Stimulated activated CD4-positive, alpha-beta T cell treated with anti-CD3 and anti-CD28 coated beads, Interleukin-12 subunit alpha, Interleukin-12 subunit beta, amount 100 ng/mL, for 4 hours (primary cell): ENCODE results near the gene JAKMIP1.

Experiments
- DNase-seq: peaks from one replicate; pipeline ENCODE4 v3.0.0-alpha.2; 2020

Gene JAKMIP1

DNA sequence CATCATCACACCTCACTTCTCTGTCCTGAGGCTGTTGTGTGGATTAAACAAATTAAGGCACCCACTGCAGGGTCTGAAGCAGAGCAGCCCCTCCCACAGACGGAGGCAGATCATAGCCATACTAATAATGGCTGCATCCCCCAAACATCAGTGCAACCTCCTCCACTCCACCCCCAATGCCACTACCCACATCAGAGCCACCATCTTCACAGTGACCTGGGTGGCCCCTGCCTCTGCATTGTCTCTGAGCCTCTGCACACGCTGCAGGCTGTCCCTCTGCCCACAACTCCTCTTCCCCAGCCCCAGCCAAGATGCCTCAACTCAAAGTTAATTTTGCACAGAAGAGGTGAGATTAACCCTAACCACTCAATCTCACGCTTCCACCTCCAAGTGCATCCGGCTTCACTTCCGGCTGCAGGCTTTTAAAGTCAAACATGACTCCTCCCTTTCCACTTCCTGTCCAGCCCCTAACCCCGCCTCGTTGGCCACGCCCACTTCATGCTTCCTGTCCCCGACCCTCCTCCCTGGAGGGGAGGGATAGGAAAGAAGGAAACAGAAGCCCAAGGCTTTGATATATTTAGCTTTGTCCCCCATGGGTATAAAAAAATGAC lies 22.7 kb downstream of the JAKMIP1 start:
- DNase-seq, result no peak

DNA sequence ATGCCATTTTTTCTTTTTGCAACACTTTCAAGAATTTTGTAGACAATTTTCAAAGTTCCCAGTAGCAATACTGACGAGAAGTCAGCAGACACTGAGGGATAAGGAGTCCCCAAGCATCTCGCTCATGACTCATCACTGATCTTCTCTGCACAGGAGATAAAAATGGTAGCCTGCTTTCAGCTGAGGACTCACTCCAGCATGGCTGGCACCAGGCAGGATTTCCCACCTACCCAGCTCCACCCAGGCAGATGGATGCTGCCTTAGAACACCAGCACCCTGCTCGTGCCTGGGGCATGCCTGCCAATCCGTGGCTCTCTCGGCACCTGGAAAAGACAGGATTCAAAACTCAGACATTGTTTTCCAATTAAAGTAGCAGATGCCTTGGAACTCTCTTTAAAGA lies 24.9 kb downstream of the JAKMIP1 start:
- DNase-seq, result no peak

DNA sequence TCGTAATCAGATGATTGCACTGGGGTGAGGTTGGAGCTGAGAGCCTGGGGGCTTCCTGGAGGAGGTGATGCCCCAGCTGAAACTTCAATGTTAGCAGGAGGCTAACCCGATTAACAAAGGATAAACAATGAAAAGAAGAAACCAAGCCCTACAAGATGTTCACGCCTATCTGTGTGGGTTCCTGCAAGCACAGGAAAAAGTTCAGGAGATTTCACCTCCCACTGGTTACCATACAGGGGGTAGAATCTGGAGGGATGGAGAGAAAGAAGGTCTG lies 27.5 kb downstream of the JAKMIP1 start:
- no peak for DNase-seq

DNA sequence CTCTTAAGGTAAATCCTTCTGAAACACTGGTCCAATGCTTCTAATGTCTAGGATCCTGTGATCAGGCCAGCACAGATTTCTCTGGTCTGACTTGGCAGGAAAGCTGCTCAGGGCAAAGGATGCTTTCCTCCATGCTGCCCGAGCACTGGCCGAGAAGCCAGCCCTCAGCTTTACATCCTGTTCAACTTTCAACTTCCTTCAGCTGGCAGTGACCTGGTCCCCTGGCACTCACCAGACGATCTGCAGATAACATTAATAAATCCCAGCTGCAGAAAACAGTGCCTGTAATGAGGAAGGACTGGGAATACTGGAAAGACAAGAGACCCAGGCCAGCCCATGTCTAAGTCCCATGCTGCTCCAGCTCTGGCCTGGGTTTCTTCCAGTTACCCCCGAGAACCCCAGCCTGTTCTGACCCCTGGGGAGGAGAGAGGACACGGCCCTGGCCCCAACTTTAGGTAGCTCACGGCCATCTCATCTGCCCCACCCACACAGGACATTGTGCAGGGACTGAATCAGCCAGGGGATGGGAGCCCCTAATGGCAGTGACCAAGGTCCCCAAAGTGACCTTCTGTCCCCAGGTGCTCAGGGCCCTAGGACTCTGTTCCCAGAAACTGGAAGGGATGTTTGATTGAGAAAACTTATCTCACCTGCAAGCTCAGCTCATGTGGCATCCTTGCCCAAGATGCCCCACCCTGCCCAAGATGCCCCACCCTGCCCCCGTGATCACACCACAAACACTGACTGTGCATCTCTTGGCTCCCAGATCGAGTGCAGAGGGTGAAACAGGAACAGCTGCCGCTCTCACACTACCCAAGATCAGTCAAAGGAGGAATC lies 28.0 kb downstream of the JAKMIP1 start:
- no peak for DNase-seq

DNA sequence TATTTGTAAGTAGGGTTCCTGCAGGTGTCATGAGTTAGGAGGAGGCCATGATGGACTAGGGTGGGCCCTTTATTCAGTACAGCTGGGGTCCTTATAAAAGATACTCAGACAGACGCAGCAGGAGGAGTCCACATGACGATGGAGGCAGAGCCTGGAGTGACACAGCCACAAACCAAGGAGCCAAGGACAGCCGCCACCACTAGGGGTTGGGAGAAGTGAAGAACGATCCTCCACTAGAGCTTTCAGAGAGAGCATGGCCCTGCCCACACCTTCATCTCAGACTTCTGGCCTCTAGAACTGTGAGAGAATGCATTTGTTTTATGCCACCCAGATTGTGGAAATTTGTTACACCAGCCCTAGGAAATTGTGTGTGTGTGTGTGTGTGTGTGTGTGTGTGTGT lies 31.1 kb downstream of the JAKMIP1 start:
- no peak for DNase-seq

DNA sequence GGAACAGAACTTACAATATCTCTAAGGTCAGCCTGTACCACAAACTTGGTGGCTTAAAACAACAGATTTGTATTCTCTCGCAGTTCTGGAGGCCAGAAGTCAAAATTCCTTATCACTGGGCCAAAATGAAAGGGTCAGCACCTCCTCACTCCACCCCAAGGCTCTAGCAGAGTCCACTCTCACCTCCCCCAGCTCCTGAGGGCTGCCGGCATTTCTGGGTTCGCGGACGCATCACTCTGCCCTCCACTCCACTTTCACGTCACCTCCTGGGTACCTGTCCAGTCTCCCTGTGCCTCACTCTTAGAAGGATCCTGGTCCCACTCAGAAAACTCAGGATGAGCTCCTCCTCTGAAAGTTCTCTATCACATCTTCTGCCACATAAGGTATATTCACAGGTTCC lies 34.6 kb downstream of the JAKMIP1 start:
- no peak for DNase-seq

DNA sequence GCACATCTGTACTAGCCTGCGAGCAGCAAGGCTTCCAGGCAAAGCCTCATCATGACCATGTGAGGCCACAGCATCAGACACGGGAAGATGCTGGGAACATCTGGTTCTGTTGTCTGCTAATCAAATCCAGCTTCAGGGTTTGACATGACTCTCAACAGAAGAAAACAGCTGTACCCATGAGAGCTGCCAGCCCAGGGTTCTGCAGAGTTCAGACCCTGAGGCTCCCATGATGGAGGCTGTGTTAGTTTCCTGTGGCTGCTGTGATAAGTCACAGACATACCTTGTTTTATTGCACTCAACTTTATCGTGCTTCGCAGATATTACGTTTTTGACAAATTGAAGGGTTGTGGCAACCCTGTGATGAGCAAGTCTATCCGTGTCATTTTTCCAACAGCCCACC lies 37.5 kb downstream of the JAKMIP1 start:
- no peak for DNase-seq

DNA sequence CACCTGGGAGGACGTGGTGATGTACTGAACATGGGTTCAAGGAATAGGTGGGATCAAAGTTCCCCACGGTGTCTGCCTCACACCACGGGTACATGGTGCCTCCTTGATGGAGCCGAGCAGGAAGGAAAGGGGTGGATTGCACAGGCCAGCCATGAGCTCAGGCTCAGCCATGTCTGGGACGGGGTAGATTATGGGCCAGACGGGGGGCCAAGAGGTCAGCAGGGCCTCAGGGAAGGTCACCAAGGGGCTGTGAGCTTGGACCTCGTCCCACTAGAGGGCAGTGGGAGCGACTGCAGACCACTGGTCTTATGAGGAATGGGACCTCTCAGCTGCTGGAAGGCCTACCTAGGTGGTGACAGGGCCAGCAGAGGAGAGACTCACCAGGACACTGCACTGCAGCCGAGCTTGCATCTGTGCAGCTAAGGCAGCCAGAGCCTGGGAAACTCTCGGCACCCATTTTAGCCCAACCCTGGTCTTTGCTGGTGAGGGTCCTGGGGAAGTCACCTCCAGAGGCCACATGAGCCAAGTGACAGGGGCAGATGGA lies 38.4 kb downstream of the JAKMIP1 start:
- no peak for DNase-seq

DNA sequence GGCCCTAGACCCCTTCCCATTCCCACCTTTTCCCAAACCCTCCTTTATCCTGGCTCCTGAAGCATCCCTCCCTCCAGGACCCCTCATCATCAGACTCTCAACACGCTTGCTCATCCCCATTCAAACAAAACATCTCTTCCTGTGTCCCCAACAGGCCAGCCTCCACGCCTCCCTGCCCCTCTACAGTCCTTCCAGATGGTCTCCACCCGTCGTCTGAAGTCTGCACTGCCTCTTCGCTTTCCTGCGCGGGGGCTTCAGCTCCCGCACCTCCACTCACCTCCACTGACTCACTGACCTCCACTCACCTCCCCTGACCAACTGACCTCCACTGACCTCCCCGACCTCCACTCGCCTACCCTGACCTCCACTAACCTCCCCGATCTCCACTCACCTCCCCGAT lies 39.8 kb downstream of the JAKMIP1 start:
- DNase-seq, result no peak

DNA sequence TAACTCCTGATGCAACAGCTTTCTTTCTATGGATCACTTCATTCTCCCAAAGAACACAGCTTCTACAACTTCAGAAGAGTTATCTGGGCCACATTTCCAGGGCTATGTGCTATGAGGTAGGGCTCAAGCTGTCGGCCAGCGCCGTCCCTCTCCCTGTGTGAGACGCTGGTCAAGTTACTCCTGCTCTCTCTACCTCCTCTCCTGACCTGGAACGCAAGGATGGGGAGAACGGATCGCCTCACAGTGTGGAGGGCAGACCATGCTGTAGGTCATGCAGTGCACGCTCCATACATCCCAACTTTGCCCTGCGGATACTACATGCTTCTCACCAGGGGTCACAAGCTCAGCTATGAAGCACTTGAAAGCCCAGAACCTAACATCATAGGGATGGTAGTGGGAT lies 42.4 kb downstream of the JAKMIP1 start:
- DNase-seq, result no peak

DNA sequence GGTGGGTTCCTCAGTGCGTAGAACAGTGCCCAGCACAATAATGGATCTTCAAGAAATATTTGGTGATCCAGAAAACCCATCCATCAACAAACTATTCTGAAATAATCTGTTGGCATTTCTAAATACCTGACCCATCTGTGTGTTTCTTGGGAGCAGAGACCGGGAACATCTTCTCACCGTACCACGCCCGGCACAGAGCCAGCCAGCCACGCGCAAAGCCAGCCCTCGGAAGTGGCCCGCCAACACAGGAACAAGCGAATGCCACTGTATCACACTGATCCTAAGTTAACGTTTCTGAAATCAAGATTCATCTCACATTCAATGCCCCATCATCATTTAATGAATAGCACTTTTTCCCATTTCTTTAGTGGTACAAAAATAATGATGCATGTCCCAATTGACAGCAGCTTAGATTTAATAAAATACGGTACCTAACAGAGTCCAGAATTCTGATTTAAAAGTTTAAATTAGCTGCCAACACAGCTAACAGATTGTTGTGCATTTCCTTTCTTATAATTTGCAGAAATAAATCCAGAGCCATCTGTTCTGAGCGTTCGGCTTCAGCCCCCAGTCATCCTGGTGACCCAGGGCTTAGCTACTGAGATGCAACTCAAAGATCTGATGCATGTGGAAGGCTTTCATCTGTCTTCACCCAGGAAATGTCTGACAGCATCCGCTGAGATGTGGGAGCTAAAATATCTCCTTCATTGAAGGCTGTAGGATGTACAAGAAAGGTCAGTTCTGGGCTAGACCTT lies 44.2 kb downstream of the JAKMIP1 start:
- no peak for DNase-seq

DNA sequence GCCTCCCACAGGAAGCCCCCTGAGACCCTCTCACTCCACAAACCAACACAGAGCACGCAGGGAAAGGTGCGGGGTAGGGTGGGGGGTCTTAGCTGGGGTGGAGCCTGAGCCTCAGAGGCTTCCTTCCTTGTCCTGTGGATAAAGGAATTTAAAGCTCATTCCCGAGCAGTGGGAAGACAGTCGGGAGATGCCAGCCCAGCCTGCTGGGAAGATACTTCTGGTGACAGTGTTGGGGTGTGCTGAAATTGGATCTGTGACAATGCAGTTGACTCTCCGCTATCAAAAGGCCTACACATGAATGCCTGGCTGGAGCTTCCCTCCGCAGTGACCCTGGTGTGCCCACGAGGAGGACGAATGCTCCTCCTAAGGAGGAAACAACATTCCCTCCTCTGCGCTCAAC lies 45.5 kb downstream of the JAKMIP1 start:
- no peak for DNase-seq

DNA sequence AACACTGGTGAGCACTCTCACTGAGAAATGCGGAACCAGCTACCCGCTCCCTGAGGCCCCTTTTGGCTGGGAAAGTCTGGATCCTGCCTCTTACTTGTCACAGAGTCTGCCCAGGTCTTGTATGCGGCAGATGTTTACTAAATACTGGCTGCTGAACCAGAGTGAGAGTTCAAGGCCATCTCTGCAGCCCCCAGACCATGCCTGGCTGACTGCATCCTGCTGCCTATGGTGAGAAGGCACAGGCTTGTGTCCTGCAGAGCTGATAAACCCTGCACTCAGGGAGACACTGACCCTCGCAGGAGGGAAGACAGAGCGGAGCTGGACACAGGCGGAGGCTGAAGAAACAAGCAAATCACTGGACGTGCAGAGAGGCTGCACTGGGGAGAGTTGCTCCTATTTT lies 46.5 kb downstream of the JAKMIP1 start:
- no peak for DNase-seq

DNA sequence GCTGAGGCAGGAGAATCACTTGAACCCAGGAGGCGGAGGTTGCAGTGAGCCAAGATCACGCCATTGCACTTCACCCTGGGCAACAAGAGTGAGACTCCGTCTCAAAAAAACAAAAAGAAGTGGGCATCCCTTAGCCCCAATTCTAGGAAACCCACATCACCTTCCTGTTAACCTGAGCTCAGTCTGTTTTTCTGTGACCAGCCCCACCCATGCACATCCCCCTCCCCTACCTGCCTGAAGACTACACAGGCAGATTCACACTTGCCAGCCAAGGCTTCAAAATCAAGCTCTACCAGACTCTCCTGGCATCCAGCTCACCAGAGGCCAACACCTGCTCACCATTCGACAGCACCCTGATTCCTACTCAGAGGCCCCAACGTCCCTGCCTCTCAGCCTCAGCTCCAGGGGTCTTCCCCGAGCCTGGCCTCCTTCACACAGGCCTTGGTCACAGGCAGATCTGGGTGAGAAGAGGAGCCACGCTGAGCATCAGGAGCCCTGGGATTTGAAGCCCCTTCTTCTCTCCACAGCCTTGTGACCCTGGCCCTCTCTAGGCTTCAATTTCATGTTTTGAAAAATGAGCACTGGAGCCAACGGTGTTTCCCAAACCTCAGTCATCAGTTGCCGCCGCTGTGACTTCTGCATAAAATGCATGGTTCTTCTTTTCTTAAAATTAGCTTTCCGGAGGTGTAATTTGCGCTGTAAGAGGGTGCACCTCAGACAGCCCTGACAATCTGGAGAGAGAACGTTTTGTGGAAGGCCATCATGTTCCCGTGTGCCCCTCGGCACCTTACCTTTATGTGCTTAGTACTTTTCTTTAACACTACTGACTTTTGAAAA lies 47.3 kb downstream of the JAKMIP1 start:
- DNase-seq, result no peak

DNA sequence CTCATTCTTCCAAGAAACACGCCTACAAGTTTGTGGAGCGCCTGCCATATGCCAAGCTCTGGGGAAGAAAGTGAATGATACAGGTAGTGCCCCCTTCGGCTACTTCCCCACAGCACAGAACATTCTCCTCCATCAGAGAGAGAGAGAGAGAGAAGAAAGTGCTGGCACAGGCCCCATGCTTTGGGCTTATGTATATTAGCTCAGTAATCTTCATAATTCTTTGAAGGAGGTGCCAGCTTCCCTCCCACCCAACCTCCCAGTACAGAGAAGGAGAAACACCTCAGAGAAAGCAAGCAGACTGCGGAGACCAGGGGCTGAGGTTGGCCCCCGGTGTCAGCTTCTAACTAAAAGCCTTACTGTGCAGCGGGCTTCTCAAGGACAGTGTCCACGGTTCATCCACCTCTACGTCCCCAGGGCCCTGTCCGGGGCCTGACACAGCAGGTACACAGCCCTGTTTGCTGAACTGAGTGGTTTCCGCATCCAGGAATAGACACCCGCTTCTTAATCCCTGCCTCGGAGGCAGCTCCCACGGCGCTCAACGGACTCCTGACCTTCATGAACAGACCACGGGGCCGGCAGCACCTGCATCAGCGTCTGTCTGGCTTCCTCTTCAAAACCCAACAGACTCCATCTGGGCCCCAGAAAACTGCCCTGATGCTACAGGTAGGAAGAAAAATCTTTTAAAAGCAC lies 50.2 kb downstream of the JAKMIP1 start:
- DNase-seq, result no peak

DNA sequence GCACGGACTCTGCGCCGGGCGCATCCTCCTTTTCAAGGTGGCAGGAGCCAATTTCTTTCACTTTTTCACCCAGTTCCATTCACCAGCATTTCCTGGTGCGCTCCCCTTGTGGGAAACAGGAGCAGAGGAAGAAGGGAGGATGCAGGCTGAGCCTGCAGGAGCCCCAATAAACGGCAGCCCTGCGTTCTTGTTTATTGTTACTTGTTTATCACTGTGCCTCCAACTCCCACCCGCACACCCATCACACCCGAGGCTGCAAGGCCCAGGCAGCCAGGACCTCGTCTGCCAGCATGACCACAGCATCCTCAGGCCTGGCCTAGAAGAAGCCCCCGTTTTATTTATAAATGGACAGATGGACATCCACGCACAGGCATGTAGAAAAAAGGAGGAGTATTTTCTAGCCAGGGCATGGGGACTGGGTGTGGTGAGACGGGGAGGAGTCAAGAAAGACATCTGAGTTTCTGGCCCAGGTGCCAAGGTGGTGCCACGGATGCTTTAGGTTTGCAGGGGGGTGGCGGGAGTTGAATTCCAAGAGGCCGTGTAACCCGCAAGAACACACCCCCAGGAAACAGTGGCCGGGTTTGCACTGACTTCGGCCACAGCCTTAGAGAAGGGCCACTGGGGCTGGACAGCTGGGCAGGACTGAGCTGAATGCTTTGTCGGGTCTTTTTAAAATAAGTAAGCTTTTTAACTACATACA lies 51.7 kb downstream of the JAKMIP1 start:
- DNase-seq, result no peak

DNA sequence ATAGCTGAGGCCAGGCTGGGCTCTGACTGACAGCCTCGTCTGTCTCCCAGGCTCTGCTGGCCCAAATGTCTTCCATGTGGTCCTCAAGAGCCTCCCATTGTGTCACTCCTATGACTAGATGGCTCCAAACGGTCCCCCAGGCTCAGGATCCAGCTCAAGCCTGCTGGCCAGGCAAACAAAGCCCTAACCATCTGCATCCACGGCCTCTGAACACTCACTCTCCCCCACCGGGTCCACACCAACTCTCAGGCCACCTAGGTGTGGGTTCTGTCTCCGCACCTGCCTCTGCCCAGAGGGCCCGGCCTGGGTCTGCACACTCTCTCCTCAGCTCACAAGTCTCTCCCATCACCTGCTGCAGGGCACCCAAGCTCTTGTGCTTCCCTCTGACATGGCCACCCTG lies 52.9 kb downstream of the JAKMIP1 start:
- no peak for DNase-seq

DNA sequence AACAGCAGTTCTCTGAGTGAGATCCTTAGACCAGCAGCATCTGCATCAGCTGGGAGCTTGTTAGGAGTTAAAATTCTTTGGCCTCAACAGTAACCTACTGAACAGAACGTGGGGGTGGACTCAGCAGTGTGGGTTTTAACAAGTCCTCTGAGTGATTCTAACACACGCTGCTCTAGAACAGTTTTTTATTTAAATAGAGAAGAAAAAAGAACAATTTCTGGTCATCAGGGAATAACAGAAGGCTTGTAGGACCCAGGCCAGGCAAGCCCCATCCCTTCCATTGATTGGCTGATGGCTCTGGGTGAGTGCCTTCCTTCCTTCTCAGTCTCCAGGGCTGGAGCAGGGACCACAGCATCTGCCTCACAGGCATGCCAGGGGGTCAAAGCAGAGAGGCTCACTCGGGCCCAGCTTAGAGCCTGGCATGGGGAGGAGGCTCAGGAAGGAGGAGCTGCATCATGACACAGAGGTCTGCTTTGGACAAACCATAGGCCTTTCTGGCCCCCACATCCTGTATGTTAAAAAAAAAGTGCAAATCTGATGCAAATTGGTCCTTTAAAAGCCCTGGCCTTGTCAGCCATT lies 56.7 kb downstream of the JAKMIP1 start:
- no peak for DNase-seq

DNA sequence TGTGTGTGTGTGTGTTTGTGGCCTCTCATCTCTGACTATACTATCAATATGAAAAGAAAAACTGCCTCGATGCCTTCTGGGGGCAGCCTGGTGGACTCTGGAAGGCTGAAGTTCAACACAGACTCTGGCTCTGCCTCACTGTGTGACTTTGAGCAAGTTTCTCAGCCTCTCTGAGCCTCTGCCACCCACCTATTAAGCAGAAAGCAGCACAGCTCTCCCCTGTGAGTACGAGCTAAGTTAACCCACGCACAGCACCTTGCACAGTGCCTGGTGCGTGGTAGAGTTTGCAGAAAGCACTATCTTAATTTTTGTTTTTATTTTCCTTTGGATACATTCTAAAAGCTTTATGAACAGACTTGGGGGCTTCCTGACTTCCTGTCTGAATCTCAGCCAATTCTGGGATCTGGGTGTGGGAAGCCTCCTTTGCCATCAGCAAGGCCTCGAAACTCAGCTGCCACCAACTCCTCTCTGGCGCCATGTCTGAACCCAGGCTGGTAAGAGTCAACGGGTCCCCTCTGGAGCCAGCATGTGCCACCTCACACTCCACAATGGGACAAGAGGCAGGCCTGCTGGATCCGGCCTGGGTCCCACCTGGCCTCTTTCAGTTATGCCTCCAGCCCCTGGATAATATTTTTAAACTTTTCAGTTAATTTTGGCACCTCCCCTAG lies 57.3 kb downstream of the JAKMIP1 start:
- DNase-seq, result no peak

DNA sequence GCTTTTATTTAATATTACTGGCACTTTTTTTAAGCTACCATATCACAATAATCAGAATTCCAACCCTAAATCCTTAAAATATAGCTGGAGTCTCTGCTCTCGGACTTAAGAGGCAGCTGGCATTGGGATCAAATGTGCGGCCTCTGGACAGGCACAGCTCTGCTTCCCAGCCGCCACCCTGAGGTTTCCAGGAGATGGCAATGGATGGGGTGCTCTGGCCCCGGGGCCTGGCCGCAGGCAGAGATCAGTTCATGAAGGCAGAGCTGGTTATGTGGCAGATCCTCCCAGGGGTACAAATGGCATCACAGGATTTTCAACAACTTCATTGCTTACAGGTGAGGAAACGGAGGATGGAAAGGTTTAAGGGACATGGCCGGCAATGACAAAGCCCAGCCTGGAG lies 57.8 kb downstream of the JAKMIP1 start:
- no peak for DNase-seq

DNA sequence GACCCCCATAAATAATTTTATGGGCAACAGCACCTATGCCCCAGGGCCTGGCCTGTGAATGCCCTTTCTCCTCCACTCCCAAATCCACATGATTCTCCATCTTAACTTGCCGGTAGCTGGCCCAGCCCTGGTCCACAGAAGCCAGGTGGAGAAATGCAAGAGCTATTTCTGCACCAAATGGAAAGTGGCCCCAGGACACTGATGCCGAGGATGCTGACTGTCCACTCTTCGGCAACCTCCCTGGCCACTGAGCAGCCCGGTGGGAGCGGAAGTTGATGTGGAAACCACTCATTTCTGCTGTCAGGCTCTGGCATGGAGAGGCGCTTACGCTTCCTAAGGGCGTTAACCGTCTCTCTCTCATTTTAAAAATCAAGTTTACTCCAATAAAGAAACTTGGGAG lies 58.8 kb downstream of the JAKMIP1 start:
- no peak for DNase-seq
